ENCODE data around the gene DPP6. TPM values are rescaled to one million over a fixed set of nuclear protein-coding genes. Genes with fewer than 3 reads are reported as not detected.

DPP6 gene
- total RNA-seq, 2 donors from 2014 or later, result 0.05 to 38.7 TPM

DNA sequence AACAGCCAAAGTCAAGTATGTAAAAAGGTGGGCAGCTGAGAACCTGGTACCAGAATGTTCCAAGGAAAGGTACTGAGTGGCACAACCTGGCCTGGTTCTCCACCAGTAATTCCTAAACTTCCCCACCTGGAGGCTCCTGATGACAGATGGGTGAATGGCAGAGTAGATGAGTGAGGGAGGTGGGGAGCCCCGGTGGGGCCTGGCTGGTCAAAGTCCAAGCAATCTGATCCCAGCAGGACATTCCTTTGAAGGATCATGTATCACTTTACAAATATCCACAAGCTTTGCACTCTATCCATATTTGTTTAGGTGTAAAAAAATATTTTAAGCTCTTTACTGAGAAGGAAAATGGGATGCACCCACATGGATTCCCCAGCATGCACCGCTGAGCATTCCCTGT lies 250.2 kb downstream of the DPP6 start:
- no peak for DNase-seq (ENCODE audit: low spot score)
- Histone ChIP-seq H3K9me3 (no peaks in the 10 kb centered on the region), H3K4me1 (replicated peaks) (no peaks in the 10 kb centered on the region), H3K27ac (no peak overlapping the region), H3K36me3 (no peaks in the 10 kb centered on the region), H3K27me3 (replicated peaks; ENCODE audit: insufficient read depth) (no peaks in the 10 kb centered on the region), H3K4me3 (no peak overlapping the region)
- TF ChIP-seq, protein P1, sequence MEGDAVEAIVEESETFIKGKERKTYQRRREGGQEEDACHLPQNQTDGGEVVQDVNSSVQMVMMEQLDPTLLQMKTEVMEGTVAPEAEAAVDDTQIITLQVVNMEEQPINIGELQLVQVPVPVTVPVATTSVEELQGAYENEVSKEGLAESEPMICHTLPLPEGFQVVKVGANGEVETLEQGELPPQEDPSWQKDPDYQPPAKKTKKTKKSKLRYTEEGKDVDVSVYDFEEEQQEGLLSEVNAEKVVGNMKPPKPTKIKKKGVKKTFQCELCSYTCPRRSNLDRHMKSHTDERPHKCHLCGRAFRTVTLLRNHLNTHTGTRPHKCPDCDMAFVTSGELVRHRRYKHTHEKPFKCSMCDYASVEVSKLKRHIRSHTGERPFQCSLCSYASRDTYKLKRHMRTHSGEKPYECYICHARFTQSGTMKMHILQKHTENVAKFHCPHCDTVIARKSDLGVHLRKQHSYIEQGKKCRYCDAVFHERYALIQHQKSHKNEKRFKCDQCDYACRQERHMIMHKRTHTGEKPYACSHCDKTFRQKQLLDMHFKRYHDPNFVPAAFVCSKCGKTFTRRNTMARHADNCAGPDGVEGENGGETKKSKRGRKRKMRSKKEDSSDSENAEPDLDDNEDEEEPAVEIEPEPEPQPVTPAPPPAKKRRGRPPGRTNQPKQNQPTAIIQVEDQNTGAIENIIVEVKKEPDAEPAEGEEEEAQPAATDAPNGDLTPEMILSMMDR (IDR thresholded peaks at IDR 0.05), result no peak
- TF ChIP-seq POLR2AphosphoS5 (IDR thresholded peaks at IDR 0.05) (no peak), POLR2A (IDR thresholded peaks at IDR 0.05) (no peak)
- intact Hi-C loops (cut with DNase I), result no loop called here
- WGBS, result 52% methylated on average over 2 of the region's 2 CpGs

DNA sequence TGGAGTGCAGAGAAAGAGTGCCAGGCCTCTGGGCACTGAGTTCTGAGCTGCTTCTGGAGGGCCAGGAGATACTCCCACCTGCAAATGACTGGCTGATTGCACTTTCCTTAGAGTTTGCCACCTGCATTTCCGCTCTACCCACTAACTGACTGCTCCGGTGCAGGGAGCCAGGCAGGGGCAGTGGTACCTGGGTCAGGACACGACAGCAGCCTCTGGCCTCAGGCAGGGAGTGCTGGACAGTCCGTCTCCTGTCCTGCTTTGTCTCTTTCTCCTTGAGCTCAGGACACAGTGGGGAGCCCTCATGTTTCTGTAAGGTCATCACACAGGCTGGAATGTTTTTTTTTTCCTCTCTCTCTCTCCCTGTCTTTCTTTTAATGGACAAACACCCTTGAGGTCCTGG lies 252.0 kb downstream of the DPP6 start:
- no peak for DNase-seq (ENCODE audit: low spot score)
- Histone ChIP-seq H3K27me3 (replicated peaks; ENCODE audit: insufficient read depth) (no peaks in the 10 kb centered on the region), H3K9me3 (no peaks in the 10 kb centered on the region), H3K4me3 (no peak overlapping the region), H3K27ac (no peak overlapping the region), H3K36me3 (no peaks in the 10 kb centered on the region), H3K4me1 (replicated peaks) (no peaks in the 10 kb centered on the region)
- TF ChIP-seq, protein P1 (IDR thresholded peaks at IDR 0.05), result no peak
- TF ChIP-seq POLR2A (IDR thresholded peaks at IDR 0.05), result no peak
- no peak for TF ChIP-seq POLR2AphosphoS5 (IDR thresholded peaks at IDR 0.05)
- intact Hi-C loops (cut with DNase I), result no loop called here
- WGBS, result 40% methylated on average over 4 of the region's 4 CpGs

DNA sequence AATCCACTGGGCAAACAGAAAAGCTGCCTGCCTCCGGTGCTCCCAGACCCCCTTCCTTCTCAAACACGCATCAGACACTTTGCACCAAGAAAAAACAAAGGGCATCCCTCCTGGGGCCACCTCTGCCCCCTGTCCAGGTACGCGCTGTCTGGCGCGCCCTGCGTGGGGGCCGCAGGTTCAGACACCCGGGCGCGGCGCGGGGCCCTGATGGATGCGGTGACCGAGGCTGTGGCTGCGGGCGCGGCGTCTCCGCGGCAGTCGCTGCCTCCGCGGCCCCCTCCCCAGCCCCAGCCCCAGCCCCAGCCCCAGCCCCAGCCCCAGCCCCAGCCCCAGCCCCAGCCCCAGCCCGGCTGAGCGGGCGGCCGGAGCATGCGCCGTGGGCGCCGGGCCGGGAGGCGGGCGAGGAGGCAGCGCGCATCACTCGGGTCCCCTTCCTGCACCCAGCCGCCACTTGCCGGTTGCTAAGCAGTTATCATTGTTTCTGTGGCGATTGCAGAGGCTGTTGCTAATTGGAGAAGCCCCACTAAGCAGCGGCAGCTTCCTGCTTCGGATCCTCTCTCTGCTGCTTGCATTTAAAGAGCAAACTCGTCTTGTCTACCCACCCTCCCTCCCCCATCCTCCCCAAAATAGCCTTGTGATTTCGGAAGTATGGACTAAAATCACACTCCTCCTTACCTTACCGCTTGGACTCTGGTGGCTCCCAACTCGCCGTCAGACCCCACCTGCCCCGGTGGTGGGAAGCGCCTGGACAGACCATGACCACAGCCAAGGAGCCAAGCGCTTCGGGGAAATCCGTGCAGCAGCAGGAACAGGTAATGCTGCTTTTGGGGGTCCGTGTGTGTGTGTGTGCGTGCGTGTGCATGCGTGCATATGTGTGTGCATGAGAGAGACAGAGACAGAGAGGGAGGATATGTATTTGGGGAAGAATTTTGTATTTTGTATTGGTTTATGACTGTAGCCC lies 252.8 kb downstream of the DPP6 start:
- DNase-seq (ENCODE audit: low spot score), result no peak
- intact Hi-C loops (cut with DNase I), result no loop called here
- whole genome bisulfite sequencing, result 5% methylated on average over 53 of the region's 57 CpGs
- Histone ChIP-seq H3K27me3 (replicated peaks; ENCODE audit: insufficient read depth) (no peaks in the 10 kb centered on the region), H3K27ac (no peak overlapping the region), H3K4me3 (no peak overlapping the region), H3K9me3 (no peaks in the 10 kb centered on the region), H3K36me3 (no peaks in the 10 kb centered on the region), H3K4me1 (replicated peaks) (no peaks in the 10 kb centered on the region)
- TF ChIP-seq, protein P1 (IDR thresholded peaks at IDR 0.05), result no peak
- TF ChIP-seq POLR2A (IDR thresholded peaks at IDR 0.05), result no peak
- TF ChIP-seq POLR2AphosphoS5 (IDR thresholded peaks at IDR 0.05), result no peak

DNA sequence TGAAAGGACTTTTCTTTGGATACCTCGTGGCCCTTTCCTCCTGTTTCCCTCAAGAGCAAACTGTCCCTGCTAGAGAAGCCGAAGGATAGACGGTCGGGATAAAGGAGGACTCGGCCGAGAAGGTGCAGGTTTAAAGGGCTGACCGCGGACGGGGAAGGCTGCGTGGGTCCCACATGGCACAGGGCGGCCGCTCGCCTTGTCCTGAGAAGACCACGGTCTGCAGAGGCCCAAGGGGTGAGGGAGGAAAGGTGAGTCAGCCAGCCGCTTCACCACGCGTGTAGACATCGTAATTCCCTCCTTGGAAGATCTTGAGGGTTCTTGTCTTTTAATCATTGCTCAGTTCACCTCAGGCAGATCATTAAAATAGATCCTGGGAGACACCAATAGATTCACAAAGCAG lies 253.8 kb downstream of the DPP6 start:
- intact Hi-C loops (cut with DNase I), result no loop called here
- no peaks in the 10 kb centered on the region for H3K36me3 ChIP-seq
- H3K27me3 ChIP-seq (replicated peaks; ENCODE audit: insufficient read depth), result no peaks in the 10 kb centered on the region
- TF ChIP-seq POLR2AphosphoS5 (IDR thresholded peaks at IDR 0.05), result no peak
- TF ChIP-seq, protein P1 (IDR thresholded peaks at IDR 0.05), result no peak
- TF ChIP-seq POLR2A (IDR thresholded peaks at IDR 0.05), result no peak
- H3K4me3 ChIP-seq, result no peak overlapping the region
- no peak for DNase-seq (ENCODE audit: low spot score)
- H3K4me1 ChIP-seq (replicated peaks), result no peaks in the 10 kb centered on the region
- 91% methylated on average over 18 of the region's 18 CpGs for WGBS
- H3K27ac ChIP-seq, result no peak overlapping the region
- H3K9me3 ChIP-seq, result no peaks in the 10 kb centered on the region

DNA sequence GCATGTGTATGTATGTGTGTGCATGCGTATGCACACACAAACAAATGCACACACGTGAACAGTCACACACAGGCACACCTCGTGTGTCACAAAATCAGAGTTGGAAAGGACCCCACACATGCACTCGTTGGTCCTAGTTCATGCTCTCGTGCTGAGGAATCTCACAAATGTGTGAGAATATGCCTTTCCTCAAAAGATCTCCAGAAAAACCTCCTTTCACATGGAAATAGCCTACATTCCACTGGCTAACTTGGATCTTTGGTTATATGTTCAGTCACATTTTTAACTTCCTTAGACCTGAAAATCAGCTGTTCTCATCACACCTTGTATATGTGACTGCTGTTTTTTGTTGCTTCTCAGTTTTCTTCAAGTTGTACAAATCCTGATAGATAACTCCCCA lies 256.7 kb downstream of the DPP6 start:
- intact Hi-C loops (cut with DNase I), result no loop called here

More for the DNA sequence above, 256.7 kb downstream of the DPP6 start:
- WGBS, result 54% methylated on average over 5 of the region's 5 CpGs
- no peak overlapping the region for H3K4me3 ChIP-seq
- no peak for DNase-seq (ENCODE audit: low spot score)
- no peaks in the 10 kb centered on the region for H3K9me3 ChIP-seq
- H3K36me3 ChIP-seq, result no peaks in the 10 kb centered on the region
- no peaks in the 10 kb centered on the region for H3K27me3 ChIP-seq (replicated peaks; ENCODE audit: insufficient read depth)
- no peaks in the 10 kb centered on the region for H3K4me1 ChIP-seq (replicated peaks)
- no peak overlapping the region for H3K27ac ChIP-seq
- TF ChIP-seq, protein P1 (IDR thresholded peaks at IDR 0.05), result no peak
- TF ChIP-seq POLR2A (IDR thresholded peaks at IDR 0.05) (no peak), POLR2AphosphoS5 (IDR thresholded peaks at IDR 0.05) (no peak)
